ACC112 (cell line): Measurements from ENCODE around the gene SLC38A1.

Source experiments
- H2AFZ ChIP-seq: fragments of 200-600 bp; sonication (generic); one replicate; pipeline ENCODE4 v1.6.0; 2017; ENCODE audit warnings: antibody characterized with exemption, low read length; ENCODE audit not compliant: unreplicated experiment
- H3K27ac ChIP-seq: fragments of 200-600 bp; sonication (generic); 2 replicates; pipeline ENCODE4 v1.5.1; 2014; ENCODE audit warnings: low read depth, mild to moderate bottlenecking, antibody characterized with exemption, low read length, moderate library complexity
- H3K27me3 ChIP-seq: fragments of 200-600 bp; sonication (generic); 2 replicates; pipeline ENCODE4 v1.6.1; 2014; ENCODE audit warnings: mild to moderate bottlenecking, antibody characterized with exemption, low read length, moderate library complexity, mixed read lengths; ENCODE audit not compliant: insufficient read depth
- H3K36me3 ChIP-seq: fragments of 200-600 bp; sonication (generic); 2 replicates; pipeline ENCODE4 v1.6.1; 2016; ENCODE audit warnings: mild to moderate bottlenecking, antibody characterized with exemption, low read length, moderate library complexity, mixed read lengths; ENCODE audit not compliant: insufficient read depth
- H3K4me1 ChIP-seq: fragments of 200-600 bp; sonication (generic); one replicate; pipeline ENCODE4 v1.6.1; 2016; ENCODE audit warnings: low read length, mixed read lengths; ENCODE audit not compliant: insufficient read depth, unreplicated experiment, control insufficient read depth
- H3K4me3 ChIP-seq: fragments of 200-600 bp; sonication (generic); 2 replicates; pipeline ENCODE4 v1.5.1; 2014; ENCODE audit warnings: mild to moderate bottlenecking, low read depth, low read length
- H3K79me2 ChIP-seq: fragments of 200-600 bp; sonication (generic); one replicate; pipeline ENCODE4 v1.6.0; 2016; ENCODE audit warnings: low read length; ENCODE audit not compliant: control insufficient read depth, unreplicated experiment, insufficient read depth

SLC38A1 gene

GRCh38 chr12:46186088-46186487 lies 82.8 kb downstream of the SLC38A1 start:
- no peak overlapping the region for H2AFZ ChIP-seq
- H3K27ac ChIP-seq, result no peak overlapping the region
- H3K27me3 ChIP-seq, result no peaks in the 10 kb centered on the region
- H3K4me3 ChIP-seq, result no peak overlapping the region
- 0 out of 2 replicates have a peak, but pooled peaks cover 5% of the 10 kb centered on the region for H3K36me3 ChIP-seq
- no peaks in the 10 kb centered on the region for H3K79me2 ChIP-seq
- peaks cover 12% of the 10 kb centered on the region for H3K4me1 ChIP-seq

GRCh38 chr12:46185686-46186085 lies 83.2 kb downstream of the SLC38A1 start:
- H3K36me3 ChIP-seq, result 0 out of 2 replicates have a peak, but pooled peaks cover 5% of the 10 kb centered on the region
- no peak overlapping the region for H3K27ac ChIP-seq
- H3K4me3 ChIP-seq, result no peak overlapping the region
- H3K27me3 ChIP-seq, result no peaks in the 10 kb centered on the region
- H2AFZ ChIP-seq, result no peak overlapping the region
- no peaks in the 10 kb centered on the region for H3K79me2 ChIP-seq
- peaks cover 12% of the 10 kb centered on the region for H3K4me1 ChIP-seq

GRCh38 chr12:46184798-46185595 lies 83.8 kb downstream of the SLC38A1 start:
- H2AFZ ChIP-seq, result no peak overlapping the region
- H3K36me3 ChIP-seq, result 0 out of 2 replicates have a peak, but pooled peaks cover 5% of the 10 kb centered on the region
- H3K4me3 ChIP-seq, result no peak overlapping the region
- H3K4me1 ChIP-seq, result peaks cover 12% of the 10 kb centered on the region
- no peaks in the 10 kb centered on the region for H3K27me3 ChIP-seq
- H3K79me2 ChIP-seq, result no peaks in the 10 kb centered on the region
- H3K27ac ChIP-seq, result no peak overlapping the region

GRCh38 chr12:46183112-46183511 lies 85.7 kb downstream of the SLC38A1 start:
- Histone ChIP-seq H2AFZ (no peak overlapping the region), H3K27me3 (no peaks in the 10 kb centered on the region), H3K4me1 (peaks cover 10% of the 10 kb centered on the region), H3K27ac (no peak overlapping the region), H3K36me3 (no peaks in the 10 kb centered on the region), H3K79me2 (no peaks in the 10 kb centered on the region), H3K4me3 (no peak overlapping the region)

GRCh38 chr12:46181465-46181864 lies 87.4 kb downstream of the SLC38A1 start:
- no peaks in the 10 kb centered on the region for H3K79me2 ChIP-seq
- no peaks in the 10 kb centered on the region for H3K27me3 ChIP-seq
- H2AFZ ChIP-seq, result no peak overlapping the region
- no peaks in the 10 kb centered on the region for H3K4me1 ChIP-seq
- no peak overlapping the region for H3K27ac ChIP-seq
- H3K4me3 ChIP-seq, result no peak overlapping the region
- no peaks in the 10 kb centered on the region for H3K36me3 ChIP-seq

GRCh38 chr12:46179693-46180452 lies 89.0 kb downstream of the SLC38A1 start:
- H3K27me3 ChIP-seq, result no peaks in the 10 kb centered on the region
- no peaks in the 10 kb centered on the region for H3K79me2 ChIP-seq
- no peak overlapping the region for H3K4me3 ChIP-seq
- no peaks in the 10 kb centered on the region for H3K4me1 ChIP-seq
- H2AFZ ChIP-seq, result no peak overlapping the region
- H3K36me3 ChIP-seq, result no peaks in the 10 kb centered on the region
- H3K27ac ChIP-seq, result no peak overlapping the region

GRCh38 chr12:46177837-46178608 lies 90.8 kb downstream of the SLC38A1 start:
- H3K27ac ChIP-seq, result no peak overlapping the region
- no peak overlapping the region for H3K4me3 ChIP-seq
- H3K79me2 ChIP-seq, result no peaks in the 10 kb centered on the region
- H2AFZ ChIP-seq, result no peak overlapping the region
- no peaks in the 10 kb centered on the region for H3K27me3 ChIP-seq
- H3K4me1 ChIP-seq, result no peaks in the 10 kb centered on the region
- H3K36me3 ChIP-seq, result no peaks in the 10 kb centered on the region

GRCh38 chr12:46177025-46177424 lies 91.8 kb downstream of the SLC38A1 start:
- H3K79me2 ChIP-seq, result no peaks in the 10 kb centered on the region
- no peak overlapping the region for H2AFZ ChIP-seq
- no peaks in the 10 kb centered on the region for H3K36me3 ChIP-seq
- H3K4me1 ChIP-seq, result no peaks in the 10 kb centered on the region
- no peaks in the 10 kb centered on the region for H3K27me3 ChIP-seq
- H3K4me3 ChIP-seq, result no peak overlapping the region
- no peak overlapping the region for H3K27ac ChIP-seq

- Histone ChIP-seq H3K27ac (no peak overlapping the region), H3K27me3 (no peaks in the 10 kb centered on the region), H3K79me2 (no peaks in the 10 kb centered on the region), H3K4me3 (no peak overlapping the region), H3K36me3 (no peaks in the 10 kb centered on the region), H3K4me1 (no peaks in the 10 kb centered on the region), H2AFZ (no peak overlapping the region)
These were observed 93.9 kb downstream of the SLC38A1 start for GRCh38 chr12:46174919-46175318.

- H3K27ac ChIP-seq, result no peak overlapping the region
- H3K79me2 ChIP-seq, result no peaks in the 10 kb centered on the region
- no peak overlapping the region for H2AFZ ChIP-seq
- H3K27me3 ChIP-seq, result no peaks in the 10 kb centered on the region
- H3K4me1 ChIP-seq, result no peaks in the 10 kb centered on the region
- no peaks in the 10 kb centered on the region for H3K36me3 ChIP-seq
- H3K4me3 ChIP-seq, result no peak overlapping the region
These were observed 94.7 kb downstream of the SLC38A1 start for GRCh38 chr12:46174061-46174662.
